Inflammatory macrophage treated with lipopolysaccharide for 1 hour (primary cell): ENCODE measurements around the gene RNF38.

Experiments
- DNase-seq, 2 donors: peaks; one replicate each; pipeline ENCODE4 v3.0.0-alpha.2; 2020 to 2022

RNF38 gene

DNA sequence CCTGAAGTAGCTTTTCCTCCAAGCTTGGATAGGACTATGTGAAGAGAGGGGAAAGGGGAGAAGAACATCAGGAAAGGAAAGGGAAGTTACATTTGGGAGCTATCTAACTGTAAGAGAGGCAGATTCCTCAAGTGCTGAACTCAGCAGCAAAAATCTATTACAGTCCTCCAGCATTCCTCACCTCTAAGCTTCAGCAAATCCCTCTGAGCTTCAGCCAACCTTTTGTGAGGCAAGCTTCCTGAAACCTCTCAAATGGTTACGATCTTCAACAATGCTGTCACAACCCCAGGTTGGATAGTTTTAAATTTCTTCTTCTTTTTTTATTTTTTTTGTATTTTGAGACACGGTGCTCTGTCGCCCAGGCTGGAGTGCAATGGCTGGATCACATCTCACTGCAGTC, 2.5 kb upstream of the RNF38 start:
- DNase-seq: no peak

DNA sequence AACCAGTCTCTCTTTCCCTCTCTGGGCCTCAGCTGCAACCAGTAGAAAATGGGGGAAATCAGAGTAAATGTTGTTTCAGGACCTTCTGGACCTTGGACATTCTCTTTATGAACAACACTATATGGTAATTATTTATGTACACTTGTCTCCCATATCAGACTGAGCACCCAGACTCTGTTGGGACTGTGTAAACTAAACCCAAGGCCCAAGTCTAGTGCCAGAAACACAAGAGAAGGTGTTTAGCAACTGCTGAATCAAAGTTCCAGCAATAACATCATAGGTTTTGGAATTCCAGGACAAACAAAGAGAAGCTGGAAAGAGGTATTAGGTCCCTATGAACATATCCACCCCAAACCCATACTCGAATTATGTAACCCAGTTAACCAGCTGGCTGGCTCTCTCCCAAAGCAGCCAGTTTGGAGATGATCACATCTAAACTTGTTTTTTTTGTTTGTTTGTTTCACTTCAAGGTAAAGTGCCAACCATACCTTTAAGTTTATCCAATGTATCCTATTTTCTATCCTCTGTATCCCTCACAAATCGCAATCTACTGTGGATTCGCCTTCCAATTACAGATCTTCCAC, 1.9 kb upstream of the RNF38 start:
- DNase-seq: no peak

DNA sequence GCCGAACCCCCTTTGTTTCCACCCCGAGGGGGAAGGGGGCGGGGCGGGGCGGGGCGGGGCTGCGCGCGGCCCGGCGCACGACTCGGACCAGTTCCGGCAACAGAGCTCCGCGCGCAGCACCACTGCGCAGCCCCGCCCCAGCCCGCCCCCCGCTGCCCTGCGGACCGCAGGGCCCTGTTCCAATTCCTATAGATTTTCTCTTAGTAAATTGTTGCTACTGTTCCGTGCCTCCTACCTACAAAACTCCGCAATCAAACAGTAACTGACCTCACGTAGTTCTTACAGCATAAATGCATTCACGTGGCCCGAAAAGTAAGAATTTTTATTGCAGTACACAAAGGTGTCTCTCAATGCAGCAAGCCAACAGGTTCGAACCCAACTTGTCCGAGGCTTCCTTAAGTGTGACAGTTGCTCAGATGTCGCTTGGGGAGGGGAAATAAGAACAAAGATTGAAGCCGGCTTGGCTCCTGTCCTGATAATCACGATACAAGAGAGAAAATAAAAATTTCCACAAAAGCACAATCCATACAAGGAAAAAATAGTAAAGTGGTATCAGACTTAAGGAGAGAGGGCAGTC, 1.2 kb upstream of the RNF38 start:
- peak; percentile 65 to 68 for DNase-seq

DNA sequence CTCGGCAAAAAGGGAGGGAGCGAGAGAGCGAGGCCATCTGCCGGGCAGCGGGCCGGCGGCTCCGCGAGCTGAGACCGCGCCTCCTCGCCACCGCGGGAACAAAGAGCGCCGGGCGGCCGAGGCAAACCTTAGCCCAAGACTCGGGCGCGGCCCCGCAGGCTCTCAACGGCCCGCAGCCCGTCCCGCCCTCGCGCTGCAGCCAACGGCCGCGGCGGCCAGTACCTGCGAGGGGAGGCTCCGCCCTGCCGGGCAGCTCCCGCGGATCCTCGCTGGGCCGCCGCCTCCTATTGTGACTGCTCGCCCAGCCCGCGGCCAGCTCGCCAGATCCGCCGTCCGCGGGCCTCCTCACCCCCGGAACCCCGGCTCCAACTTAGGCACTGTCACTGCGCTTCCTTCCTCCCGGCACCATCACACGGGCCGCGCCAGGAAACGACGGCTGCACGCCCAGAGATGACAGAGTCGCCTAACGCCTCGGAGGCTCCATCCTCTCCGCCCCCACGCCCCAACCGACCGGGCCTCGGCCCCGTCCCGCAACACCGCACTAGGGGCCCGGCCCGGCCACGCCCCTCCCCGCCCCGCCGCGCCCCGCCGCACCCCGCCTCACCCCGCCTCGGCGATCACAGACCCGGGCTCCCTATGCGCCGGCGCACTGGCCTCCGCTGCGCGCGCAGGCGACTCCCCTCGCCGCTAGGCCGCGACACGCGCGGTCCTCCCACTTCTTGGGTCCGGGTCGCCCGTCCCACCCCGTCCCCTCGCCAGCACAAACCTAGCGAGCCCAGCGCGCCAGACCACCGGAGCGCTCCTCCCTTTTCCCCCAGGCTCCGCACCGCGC, 479 bp upstream of the RNF38 start:
- peak; percentile 81 to 86 for DNase-seq

DNA sequence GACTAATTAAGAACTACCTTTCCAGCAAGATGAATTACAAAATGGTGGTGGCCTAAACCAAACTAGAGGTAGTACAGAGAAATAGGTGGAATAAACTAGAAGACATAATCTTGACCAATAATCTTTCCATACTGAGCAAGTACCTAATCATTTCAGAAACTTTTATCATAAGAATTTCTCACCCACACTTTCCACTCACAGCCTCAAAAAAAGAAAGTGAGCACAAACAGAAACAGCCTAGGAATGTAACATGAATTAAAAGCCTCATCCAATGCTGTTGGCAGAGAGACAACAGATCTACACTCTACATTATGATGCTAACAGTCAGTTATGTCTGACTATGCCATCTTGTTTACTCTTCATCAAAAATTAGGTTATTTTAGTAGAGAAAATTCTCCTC, 1.3 kb downstream of the RNF38 start:
- DNase-seq: no peak

DNA sequence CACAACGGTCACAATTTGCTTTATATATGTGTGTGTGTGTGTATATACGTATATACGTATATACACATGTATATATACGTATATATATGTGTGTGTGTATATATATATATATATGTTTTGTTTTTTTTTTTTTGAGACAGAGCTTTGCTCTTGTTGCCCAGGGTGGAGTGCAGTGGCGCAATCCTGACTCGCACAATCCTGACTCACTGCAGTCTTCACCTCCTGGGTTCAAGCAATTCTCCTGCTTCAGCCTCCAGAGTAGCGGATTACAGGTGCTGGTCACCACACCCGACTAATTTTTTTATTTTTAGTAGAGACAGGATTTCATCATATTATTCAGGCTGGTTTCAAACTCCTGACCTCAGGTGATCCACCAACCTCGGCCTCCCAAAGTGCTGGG, 3.1 kb downstream of the RNF38 start:
- DNase-seq: no peak

DNA sequence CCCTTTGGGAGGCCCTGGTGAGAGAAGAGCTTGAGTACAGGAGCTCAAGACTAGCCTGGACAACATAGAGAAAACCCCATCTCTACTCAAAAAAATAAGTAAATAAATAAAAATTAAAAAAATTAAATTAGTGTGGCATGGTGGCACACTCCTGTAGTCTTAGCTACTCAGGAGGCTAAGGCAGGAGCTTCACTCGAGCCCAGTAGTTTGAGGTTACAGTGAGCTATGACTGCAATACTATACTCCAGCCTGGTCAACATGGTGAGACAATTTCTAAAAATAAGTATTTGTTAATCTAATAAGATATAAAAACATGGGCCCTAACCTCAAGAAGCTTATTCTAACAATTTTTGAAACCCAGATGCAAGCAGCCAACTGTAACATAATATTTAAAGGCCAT, 7.6 kb downstream of the RNF38 start:
- DNase-seq: no peak

DNA sequence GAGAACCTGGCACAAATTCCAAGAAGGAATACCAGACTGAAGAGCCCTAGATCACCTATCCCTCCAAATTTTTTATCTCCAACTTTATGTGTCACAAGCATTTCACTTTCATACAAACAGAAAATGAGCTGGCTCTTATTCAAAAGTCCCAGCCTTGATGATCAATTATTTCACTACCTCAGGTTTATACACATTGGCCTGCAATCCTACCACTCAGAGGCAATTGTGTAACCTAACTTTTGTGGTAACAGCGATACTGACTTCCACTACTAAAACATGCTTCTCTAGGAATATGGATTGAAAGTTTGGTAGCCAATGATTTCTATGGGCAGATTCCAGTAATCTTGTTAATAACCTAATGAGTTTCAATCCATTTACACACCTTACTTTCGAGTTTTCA, 10.5 kb downstream of the RNF38 start:
- DNase-seq: no peak

DNA sequence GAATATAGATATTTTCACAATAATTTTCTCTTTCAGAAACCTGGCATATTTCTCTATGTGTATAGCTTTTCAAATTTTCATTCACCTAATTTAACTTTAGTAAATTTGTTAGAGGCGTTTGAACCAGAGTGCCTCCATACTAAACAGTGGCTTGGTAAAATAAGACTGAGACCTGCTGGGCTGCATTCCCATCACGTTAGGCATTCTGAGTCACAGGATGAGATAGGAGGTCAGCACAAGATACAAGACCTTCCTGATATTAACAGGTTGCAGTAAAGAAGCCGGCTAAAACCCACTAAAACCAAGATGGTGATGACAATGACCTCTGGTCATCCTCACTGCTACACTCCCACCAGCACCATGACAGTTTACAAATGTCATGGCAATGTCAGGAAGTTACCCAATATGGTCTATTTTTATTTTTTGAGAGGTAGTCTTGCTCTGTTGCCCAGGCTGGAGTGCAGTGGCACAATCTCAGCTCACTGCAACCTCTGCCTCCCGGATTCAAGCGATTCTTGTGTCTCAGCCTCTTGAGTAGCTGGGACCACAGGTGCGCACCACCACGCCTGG, 13.6 kb downstream of the RNF38 start:
- DNase-seq: peak in 1 of 2 donors; percentile 36

DNA sequence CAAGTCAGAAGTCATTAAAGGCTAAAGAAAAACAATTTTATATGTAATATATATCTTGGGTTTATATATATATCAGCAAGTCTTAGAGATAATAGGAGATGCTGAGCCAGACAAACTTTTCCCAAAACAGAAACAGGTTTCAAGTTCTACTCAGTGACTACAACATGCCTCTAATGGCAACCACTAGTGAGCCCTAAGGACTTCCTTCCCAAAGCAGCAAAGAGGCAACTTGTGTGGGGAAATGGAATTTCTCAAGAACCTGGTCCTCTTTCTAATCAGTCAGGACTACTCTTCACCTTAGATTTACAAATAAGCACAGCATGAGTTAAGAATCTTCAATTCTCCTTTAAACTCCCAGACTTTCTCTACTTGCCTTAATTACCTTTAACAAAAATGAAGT, 17.6 kb downstream of the RNF38 start:
- peak; percentile 49 to 59 for DNase-seq

DNA sequence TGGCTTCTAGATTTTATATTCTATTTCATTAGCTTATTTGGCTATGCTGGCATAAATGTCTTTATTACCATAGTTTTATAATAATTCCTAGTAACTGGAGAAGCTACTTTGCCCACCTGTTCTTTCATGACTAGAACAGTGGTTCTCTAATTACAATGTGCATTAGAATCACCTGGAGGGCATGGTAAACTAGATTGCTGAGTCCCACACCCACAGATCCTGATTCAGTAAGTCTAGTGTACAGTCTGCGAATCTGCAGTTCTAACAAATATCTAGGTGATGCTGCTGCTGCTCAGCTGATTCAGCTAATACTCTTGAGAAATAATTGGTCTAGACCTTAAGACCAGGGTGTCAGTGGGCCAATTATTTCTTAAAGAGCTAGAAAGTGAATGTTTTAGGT, 35.5 kb downstream of the RNF38 start:
- no peak for DNase-seq

DNA sequence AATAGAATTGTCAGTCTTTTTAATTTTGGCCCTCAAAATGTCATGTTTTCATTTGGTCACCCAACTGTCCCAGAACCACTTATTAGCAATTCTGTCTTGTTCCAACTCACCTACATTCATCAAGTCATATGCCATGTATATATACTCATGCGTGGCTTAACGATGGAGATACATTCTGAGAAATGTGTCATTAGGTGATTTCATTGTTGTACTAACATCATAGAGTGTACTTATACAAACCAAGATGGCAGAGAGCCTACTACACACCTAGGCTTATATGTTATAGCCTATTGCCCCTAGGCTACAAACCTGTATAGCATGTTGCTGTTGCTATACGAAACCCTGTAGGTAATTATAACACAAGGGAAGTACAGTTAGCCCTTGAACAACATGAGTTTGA, 36.6 kb downstream of the RNF38 start:
- no peak for DNase-seq

DNA sequence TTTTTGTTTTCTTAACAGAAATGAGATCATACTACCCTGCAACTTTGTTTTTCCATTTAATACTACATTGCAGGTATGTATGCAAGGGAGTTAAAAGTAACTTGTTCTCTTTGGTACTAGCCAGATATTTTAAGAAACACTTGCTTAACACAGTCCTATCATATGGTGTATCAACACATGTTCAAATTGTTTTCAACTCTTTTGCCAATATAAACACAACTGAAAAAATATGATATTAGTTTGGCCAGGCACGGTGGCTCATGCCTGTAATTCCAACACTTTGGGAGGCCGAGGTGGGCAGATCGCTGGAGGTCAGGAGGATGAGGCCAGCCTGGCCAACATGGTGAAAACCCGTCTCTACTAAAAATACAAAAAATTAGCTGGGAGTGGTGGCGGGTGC, 41.6 kb downstream of the RNF38 start:
- no peak for DNase-seq

DNA sequence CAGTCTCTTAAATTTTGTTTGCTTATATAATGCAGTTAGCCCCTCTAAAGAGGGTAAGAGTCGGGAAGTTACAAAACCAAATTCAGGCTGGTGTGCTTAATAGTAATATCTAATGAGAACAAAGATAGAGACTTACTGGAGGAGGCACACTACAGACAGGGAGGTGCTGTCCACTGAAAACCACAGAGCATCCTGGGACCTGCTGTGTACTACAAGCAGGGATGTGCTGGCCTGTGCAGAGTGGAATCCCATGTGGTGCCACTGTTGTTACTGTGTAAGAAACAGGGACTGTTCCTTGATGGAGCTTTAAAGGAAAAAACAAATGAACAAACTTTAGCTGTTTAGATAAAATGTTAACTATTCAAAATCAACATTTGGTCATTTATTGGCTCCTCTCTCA, 42.4 kb downstream of the RNF38 start:
- no peak for DNase-seq

DNA sequence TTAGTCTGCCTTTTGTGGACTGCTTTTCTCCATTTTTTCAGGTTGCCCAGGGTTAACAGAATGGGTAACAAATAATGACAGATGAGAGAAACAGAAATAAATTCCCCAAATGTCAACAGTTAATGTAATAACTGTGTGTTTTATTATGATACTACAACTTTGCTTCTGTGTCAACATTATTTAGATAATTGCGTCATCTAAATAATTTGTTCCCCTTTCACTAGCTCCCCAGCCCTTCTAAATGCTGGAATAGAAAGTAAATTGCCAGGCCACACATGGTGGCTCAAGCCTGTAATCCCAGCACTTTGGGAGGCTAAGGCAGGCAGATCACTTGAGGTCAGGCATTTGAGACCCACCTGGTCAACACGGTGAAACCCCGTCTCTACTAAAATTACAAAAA, 53.5 kb downstream of the RNF38 start:
- peak; percentile 63 to 78 for DNase-seq

DNA sequence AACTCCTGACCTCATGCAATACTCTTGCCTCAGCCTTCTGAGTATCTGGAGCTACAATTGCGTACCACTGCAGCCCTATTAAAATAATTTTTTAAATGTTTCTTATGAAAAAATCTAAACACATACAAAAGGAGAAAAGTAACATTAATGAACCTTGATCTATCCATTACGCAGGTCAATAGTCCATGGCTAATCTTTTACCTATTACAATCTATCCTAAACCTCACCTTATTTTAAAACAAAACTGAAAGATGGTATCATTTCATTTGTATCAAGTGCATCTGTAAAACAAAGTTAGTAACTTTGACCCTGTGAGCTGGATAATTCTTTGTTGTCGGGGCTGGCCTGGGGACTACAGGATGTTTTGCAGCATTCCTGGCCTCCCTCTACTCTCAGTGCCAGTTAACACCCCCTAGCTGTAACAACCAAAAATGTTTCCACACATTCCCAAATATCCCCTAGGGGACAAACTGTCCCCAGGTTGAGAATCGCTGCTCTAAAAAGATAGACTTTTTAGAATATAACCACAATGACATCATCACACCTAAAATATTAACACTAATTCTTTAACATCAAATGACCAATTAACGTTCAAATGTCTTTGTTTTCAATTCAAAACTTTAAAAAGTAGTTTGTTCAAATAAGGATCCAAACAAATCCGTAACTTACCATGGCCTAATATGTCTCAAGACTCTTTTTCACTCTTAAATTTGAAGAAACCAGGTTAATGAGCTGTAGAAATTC, 54.8 kb downstream of the RNF38 start:
- DNase-seq: no peak

DNA sequence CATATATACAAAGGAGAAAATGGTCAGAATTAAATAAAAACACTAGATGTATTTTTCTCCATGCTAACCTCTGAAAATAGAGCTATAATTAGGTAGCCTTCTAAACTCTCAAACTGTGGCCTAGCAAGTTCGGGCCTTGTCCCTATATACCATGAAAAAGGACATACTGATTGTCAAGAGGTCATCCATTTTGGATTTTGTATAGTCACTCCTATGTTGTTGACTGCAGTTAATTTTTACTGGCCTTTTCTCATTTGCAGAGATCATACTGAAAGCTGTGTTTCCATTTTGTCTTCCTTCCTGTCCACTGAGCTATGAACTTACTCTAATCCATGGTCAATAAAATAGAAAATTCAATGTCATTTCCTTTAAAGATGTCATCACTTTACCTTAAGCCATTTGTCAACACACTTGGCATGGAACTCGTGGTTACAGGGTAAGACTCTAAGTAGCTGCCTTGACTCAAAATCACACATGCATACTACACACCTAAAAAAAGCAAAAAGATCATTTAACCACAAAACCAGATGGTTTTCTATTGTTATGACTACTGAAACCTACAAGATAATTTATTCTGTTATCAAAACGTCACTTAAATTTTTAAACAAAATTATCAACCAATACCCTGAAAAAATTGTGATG, 58.0 kb downstream of the RNF38 start:
- no peak for DNase-seq

DNA sequence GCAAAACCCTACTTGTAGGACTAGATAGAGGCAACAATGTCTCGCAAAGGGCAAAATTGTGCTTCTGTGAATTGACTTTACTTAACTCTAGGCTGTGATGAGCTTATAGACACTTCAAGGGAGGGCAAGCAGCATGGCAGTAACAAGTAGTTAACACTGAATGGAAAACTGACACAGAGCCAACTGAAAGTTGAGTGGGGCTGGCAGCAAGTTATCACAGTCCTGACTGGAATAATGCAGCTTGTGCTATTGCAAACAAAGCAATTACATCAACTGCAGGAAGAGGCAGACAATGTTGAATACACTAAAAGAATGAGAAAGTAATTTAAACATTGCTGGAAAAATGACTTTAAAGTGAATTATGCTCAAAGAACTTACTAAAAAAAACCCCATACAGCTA, 62.2 kb downstream of the RNF38 start:
- no peak for DNase-seq

DNA sequence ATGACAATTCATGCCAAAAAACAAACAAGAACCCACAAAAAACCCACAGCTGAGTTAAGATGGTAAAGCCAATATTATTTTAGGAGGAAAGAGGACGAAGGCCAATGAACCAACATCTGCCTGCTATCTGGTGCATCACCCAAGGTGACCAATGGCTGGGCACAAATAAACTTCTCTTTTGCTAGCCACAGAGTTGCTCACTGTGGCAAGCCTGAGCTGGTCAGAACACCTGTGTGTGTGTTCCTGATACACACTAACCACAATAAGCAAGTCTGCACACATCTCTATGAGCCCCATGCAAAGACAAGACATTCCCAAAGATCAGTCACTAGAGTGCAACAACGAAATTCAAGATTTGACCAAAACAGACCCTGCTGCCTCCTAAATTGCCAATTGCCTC, 63.1 kb downstream of the RNF38 start:
- no peak for DNase-seq

DNA sequence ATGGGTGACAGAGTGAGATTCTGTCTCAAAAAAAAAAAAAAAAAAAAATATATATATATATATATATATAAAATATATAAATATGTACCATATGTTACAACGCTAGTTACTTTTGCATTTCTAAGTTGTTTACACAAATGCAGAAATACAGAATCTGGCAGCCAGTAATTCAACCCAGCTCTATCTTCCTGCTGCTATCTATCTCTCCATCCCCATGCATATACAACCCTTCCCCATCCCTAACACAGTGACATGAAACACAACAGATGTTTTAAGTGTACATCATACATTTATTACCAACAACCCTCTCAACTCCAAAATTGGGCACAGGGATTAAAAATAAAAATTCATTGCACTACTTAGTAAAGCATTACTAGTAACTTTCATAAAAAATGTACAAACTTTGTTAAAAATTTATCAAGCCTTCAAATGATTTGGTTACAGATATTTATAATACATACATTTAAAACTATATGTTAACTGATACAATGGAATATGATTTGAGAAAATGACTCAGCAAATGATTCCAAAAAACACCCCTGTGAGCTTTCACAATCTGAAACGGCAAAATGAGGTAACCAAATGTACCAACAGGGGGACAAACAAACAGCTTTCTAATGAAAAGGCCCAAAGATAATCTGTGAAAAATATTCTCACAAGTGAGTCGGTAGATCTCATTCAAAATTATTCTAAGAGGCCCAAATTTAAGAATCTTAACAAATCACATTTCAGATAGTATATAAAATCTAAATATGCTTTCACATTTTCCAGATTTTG, 63.8 kb downstream of the RNF38 start:
- DNase-seq: peak; percentile 9 to 15

DNA sequence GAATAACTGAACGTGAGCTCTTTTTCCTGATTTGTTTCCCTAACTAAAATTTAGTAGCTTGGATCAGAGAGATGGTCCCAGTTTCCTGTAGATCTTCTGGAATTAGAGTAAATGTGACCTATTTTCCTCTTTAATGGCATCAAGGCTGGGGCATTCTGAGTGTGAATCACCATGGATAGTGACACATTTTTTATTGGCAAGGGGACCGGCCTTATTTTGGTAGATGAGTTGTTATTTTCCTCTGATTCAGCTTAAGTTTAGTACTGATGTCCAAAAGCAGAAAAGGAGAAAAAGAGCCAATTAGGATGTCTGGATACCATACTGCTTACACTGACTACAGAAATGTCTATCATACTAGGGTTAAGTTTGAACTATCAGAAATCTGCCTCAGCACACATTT, 68.1 kb downstream of the RNF38 start:
- DNase-seq: no peak

DNA sequence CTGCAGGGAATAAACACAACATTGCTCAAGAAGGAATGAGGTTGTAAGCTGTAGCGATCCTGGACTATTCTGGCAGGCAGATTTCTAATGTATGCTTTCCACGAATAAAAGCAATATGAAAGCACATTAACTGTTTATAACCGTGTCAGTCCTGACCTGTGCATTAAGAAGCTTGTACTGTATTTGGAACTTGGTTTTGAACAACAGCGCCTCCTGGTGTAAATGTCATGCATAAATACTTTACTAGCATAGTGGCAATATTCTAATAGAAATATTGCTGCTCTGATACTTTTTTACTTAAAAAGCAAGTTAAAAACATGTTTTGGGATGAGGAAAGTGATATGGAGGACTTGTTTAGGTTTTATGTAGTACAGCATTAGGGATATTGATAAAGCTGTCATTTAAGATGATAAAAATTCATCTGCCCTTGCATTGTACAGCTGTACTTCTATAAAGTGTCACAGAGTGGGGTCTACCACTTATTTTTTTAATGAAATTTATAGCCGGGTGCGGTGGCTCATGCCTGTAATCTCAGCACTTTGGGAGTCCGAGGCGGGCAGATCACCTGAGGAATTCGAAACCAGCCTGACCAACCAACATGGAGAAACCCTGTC, 71.2 kb downstream of the RNF38 start:
- DNase-seq: peak; percentile 43 to 84
